Measurements from ENCODE around the gene STEAP1. TPM values are rescaled to one million over a fixed set of nuclear protein-coding genes. Genes with fewer than 3 reads are reported as not detected.

STEAP1 gene
- total and polyA plus RNA-seq, 12 donors, result 0.29 to 3.7 (median 0.92) TPM; not detected in 2

- no peak overlapping the region for H3K4me3 ChIP-seq
- intact Hi-C loops (cut with DNase I), result loop anchor here in 4 of 10 donors (10.0 kb wide), 4 partner anchors 85 to 265 kb away; no protein-coding TSS in a partner anchor
Measured at GRCh38 chr7:90169891-90170290, 15.6 kb downstream of the STEAP1 start.

GRCh38 chr7:90172121-90172520 lies 17.9 kb downstream of the STEAP1 start:
- whole genome bisulfite sequencing, 2 donors, result 73 to 79% methylated on average over 2 of the region's 2 CpGs
- TF ChIP-seq CTCF (IDR thresholded peaks at IDR 0.05), result no peak
- Histone ChIP-seq H3K27ac (no peak overlapping the region), H3K9me3 (peaks cover 0 to 11% (median 0%) of the 10 kb centered on the region in 11 donors), H3K4me1 (no peaks in the 10 kb centered on the region), H3K4me3 (no peak overlapping the region), H3K27me3 (peaks cover 0 to 5% (median 0%) of the 10 kb centered on the region in 7 donors), H3K36me3 (no peaks in the 10 kb centered on the region)
- no peak for ATAC-seq
- no peak for DNase-seq
- intact Hi-C loops (cut with DNase I), result loop anchor here in 1 of 10 donors (10.0 kb wide), 1 partner anchor 93 kb away; no protein-coding TSS in a partner anchor

More at GRCh38 chr7:90169891-90170290, 15.6 kb downstream of the STEAP1 start:
- Histone ChIP-seq H3K4me1 (no peaks in the 10 kb centered on the region), H3K27ac (no peak overlapping the region), H3K27me3 (peaks cover 0 to 5% (median 0%) of the 10 kb centered on the region in 7 donors), H3K9me3 (peaks cover 0 to 11% (median 0%) of the 10 kb centered on the region in 11 donors), H3K36me3 (no peaks in the 10 kb centered on the region)
- 90 to 93% methylated on average over 1 of the region's 1 CpG for WGBS, 2 donors
- TF ChIP-seq CTCF (IDR thresholded peaks at IDR 0.05), result no peak
- DNase-seq (no peak), ATAC-seq (no peak)

- Histone ChIP-seq H3K27me3 (peaks cover 0 to 5% (median 0%) of the 10 kb centered on the region in 7 donors), H3K4me3 (no peak overlapping the region), H3K9me3 (peaks cover 0 to 11% (median 0%) of the 10 kb centered on the region in 11 donors), H3K27ac (no peak overlapping the region), H3K36me3 (no peaks in the 10 kb centered on the region), H3K4me1 (no peaks in the 10 kb centered on the region)
- intact Hi-C loops (cut with DNase I), result loop anchor here in 1 of 10 donors (10.0 kb wide), 1 partner anchor 92 kb away; no protein-coding TSS in a partner anchor
- TF ChIP-seq CTCF (IDR thresholded peaks at IDR 0.05), result no peak
- DNase-seq (no peak), ATAC-seq (no peak)
- 91 to 92% methylated on average over 6 of the region's 6 CpGs for WGBS, 2 donors
Measured at GRCh38 chr7:90172624-90173023, 18.4 kb downstream of the STEAP1 start.

GRCh38 chr7:90173127-90173844 lies 19.0 kb downstream of the STEAP1 start:
- 84 to 88% methylated on average over 4 of the region's 4 CpGs for WGBS, 2 donors
- no peak for ATAC-seq
- intact Hi-C loops (cut with DNase I), result loop anchor here in 1 of 10 donors (10.0 kb wide), 1 partner anchor 92 kb away; no protein-coding TSS in a partner anchor

More at GRCh38 chr7:90173127-90173844, 19.0 kb downstream of the STEAP1 start:
- no peaks in the 10 kb centered on the region for H3K36me3 ChIP-seq
- no peaks in the 10 kb centered on the region for H3K4me1 ChIP-seq
- H3K27ac ChIP-seq, result no peak overlapping the region
- no peak overlapping the region for H3K4me3 ChIP-seq
- H3K9me3 ChIP-seq, result peaks cover 0 to 11% (median 0%) of the 10 kb centered on the region in 11 donors
- peaks cover 0 to 5% (median 0%) of the 10 kb centered on the region in 7 donors for H3K27me3 ChIP-seq
- DNase-seq, result no peak
- TF ChIP-seq CTCF (IDR thresholded peaks at IDR 0.05), result no peak

All from heart right ventricle (tissue), 16 donors.